Memory B cell (primary cell): ENCODE results near the gene ZNF488.

ENCODE experiments used
- ATAC-seq: fragments of 150-1000 bp; cut with Tn5 transposase; 2 replicates; pipeline ENCODE4 v1.10.0; 2021; ENCODE audit warnings: low read depth, mild to moderate bottlenecking, moderate library complexity
- DNase-seq, 2 donors: peaks; one replicate each; pipeline ENCODE4 v3.0.0; 2022; ENCODE audit warnings: low spot score in 2 of 2
- H3K27ac Mint-ChIP-seq: one replicate; pipeline ENCODE4 v1.8.0; 2022; ENCODE audit warnings: mild to moderate bottlenecking, moderate library complexity, mixed read lengths
- H3K27me3 Mint-ChIP-seq: one replicate; pipeline ENCODE4 v1.8.0; 2022; ENCODE audit warnings: mixed read lengths
- H3K36me3 Mint-ChIP-seq: one replicate; pipeline ENCODE4 v1.8.0; 2022; ENCODE audit warnings: mild to moderate bottlenecking, mixed read lengths
- H3K4me1 Mint-ChIP-seq: one replicate; pipeline ENCODE4 v1.8.0; 2022; ENCODE audit warnings: mixed read lengths
- H3K4me3 Mint-ChIP-seq: one replicate; pipeline ENCODE4 v1.8.0; 2022; ENCODE audit warnings: mild to moderate bottlenecking, moderate library complexity, mixed read lengths
- H3K9me3 Mint-ChIP-seq: one replicate; pipeline ENCODE4 v1.8.0; 2022; ENCODE audit warnings: mixed read lengths

ZNF488 gene

DNA sequence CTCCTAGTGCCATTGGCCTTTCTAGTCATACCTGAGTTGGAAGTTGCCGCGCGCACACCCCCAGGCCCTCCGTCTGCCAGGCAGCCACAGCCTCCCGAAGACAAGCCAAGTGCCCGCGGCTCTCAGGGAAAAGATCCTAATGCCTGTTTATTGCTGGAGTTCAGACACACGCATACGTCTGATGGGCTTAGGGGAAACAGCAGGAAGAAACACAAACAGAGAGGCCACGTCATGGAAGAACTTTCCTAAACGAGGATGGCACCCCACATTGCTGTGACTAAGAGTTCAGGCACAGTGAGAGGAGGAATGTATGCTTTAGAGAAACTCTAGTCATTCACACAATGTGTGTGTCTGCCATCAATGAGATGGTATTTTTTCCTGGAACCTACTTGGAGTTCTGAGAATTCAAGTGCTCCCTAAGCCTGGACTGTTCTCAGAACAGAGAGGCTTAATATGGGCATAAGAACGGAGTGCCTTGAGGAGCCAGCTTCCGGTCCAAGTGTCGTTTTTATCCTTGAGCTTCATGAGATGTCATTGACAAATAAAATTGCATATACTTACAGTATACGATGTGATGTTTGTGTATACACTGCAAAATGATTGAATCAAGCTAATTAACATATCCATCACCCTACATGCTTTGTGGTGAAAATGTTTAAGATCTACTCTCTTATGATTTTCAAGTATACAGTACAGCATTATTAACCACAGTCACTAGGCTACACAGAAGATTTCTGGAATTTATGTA, 47.5 kb downstream of the ZNF488 start:
- DNase-seq (no peak), ATAC-seq (no peak)
- H3K27ac Mint-ChIP-seq, result no peak overlapping the region
- H3K9me3 Mint-ChIP-seq, result no peaks in the 10 kb centered on the region
- no peaks in the 10 kb centered on the region for H3K36me3 Mint-ChIP-seq
- H3K4me1 Mint-ChIP-seq, result peaks cover 7% of the 10 kb centered on the region
- H3K4me3 Mint-ChIP-seq, result no peak overlapping the region
- H3K27me3 Mint-ChIP-seq, result peaks cover 18% of the 10 kb centered on the region

DNA sequence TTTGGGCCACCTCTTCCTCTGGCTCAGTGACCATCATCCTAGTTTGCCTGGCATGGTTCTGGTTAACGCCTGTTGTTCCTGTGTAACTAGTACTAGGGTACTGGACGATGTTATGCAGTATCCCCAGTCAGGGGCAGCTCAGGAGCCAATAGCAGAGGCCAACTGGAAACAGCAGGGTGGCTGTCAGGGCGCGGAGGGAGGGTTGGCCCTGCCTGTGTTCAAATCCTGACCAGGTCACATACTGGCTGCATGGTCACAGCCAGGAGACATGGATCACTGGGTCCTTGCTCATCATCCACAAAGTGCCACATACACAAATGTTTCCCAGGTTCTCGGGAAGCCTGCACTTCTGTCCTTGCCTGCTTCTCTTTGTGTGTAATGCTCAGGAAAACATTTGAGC, 48.2 kb downstream of the ZNF488 start:
- peaks cover 18% of the 10 kb centered on the region for H3K27me3 Mint-ChIP-seq
- ATAC-seq (no peak), DNase-seq (no peak)
- no peaks in the 10 kb centered on the region for H3K36me3 Mint-ChIP-seq
- no peak overlapping the region for H3K27ac Mint-ChIP-seq
- no peak overlapping the region for H3K4me3 Mint-ChIP-seq
- no peaks in the 10 kb centered on the region for H3K9me3 Mint-ChIP-seq
- peaks cover 7% of the 10 kb centered on the region for H3K4me1 Mint-ChIP-seq

DNA sequence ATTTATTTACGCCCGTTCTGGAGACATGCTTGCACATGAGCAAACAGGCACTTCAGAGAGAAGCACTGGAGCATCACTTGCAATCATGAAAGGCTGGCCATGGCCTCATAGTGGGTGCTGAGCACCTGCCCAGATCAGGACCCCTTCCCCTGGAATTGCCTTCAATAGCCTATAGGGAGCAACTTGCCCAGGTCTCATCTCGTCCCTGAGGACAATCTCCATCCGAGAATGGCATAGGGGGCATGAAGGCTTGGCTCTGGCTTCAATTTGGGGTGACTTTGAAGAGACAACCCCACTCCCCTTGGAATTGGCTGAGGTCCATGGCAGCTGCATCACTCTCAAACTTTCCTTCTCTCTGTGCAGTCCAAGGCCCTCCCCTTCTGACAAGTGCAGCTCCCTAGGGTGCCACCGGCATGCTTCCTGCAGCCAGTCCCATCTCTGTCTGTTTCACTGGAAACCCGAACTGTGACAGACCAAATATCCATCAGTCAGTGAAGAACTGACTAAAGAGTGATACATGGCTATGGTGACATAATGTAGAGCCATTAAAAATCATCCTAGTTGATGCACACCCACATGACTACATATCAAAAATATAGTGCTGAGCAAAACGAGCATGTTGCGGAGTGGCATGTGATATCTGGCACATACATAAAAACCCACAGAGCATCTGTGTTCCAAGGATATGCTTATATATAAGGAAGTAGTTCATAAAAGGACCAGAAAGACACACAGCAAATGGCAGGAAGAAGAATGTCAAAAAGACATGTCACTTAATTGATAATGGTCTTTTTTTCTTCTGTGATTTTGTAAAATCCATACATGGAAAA, 49.4 kb downstream of the ZNF488 start:
- ATAC-seq, result no peak
- Mint-ChIP-seq H3K27ac (no peak overlapping the region), H3K27me3 (peaks cover 12% of the 10 kb centered on the region), H3K9me3 (no peaks in the 10 kb centered on the region), H3K4me1 (no peaks in the 10 kb centered on the region), H3K36me3 (no peaks in the 10 kb centered on the region), H3K4me3 (no peak overlapping the region)
- no peak for DNase-seq

DNA sequence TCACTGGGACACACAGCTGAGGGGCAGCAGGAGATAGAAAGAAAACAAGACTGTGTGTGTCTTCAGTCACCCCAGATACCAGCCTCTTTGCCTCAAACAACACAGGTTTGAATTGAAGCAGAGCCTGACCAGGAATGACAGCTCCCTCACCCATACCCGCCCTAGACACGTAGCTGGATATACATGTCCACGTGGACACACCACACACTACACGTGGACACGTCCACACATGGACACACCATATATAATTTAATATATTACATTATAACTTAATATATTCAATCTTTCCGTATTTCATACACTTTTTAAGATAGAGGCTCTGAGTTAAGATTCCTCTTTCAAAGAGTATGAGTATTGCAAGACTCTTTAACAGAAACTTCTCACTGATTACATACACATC, 50.6 kb downstream of the ZNF488 start:
- no peak for ATAC-seq
- Mint-ChIP-seq H3K4me3 (no peak overlapping the region), H3K27me3 (peaks cover 10% of the 10 kb centered on the region), H3K4me1 (no peaks in the 10 kb centered on the region), H3K36me3 (no peaks in the 10 kb centered on the region), H3K27ac (no peak overlapping the region), H3K9me3 (peaks cover 2% of the 10 kb centered on the region)
- DNase-seq, result no peak

DNA sequence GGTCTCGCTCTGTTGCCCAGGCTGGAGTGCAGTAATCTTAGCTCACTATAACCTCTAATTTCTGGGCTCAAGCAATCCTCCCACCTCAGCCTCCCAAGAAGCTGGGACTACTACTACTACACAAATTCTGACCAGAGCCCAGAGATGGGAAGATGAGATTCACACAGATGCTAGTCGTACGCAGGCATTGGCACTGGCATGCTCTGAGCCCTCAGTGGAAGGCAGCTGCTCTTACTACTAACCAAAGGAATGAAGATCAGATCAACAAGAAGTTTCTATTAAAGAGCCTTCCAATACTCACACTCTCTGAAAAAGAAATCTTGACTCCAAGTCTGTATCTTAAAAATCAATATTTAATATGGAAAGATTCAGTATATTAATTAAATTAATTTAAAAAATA, 51.1 kb downstream of the ZNF488 start:
- Mint-ChIP-seq H3K4me1 (peaks cover 4% of the 10 kb centered on the region), H3K36me3 (no peaks in the 10 kb centered on the region), H3K27ac (no peak overlapping the region), H3K9me3 (peaks cover 8% of the 10 kb centered on the region), H3K4me3 (no peak overlapping the region), H3K27me3 (peaks cover 10% of the 10 kb centered on the region)
- no peak for ATAC-seq
- no peak for DNase-seq

DNA sequence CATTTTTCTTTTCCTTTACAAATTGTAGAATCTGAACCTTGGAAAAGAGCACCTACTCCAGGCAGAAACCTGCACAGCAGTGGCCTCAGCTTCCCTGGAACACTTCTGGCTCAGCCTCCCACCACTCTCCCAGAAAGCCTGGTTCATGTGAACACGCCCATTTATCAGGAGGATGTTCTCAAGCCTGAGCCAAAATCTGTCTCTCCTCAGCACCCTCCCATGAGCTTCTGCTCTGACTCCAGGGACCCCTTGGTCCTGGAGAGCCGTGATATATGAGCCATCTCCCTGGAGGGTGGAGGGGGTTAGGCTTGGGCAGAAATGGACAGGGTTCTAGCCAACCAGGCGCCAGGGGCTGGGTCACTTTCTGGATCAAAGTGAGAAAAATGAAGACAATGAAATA, 51.7 kb downstream of the ZNF488 start:
- peaks cover 12% of the 10 kb centered on the region for H3K9me3 Mint-ChIP-seq
- H3K36me3 Mint-ChIP-seq, result no peaks in the 10 kb centered on the region
- ATAC-seq (no peak), DNase-seq (no peak)
- peaks cover 4% of the 10 kb centered on the region for H3K4me1 Mint-ChIP-seq
- no peak overlapping the region for H3K27ac Mint-ChIP-seq
- H3K4me3 Mint-ChIP-seq, result no peak overlapping the region
- peaks cover 10% of the 10 kb centered on the region for H3K27me3 Mint-ChIP-seq

DNA sequence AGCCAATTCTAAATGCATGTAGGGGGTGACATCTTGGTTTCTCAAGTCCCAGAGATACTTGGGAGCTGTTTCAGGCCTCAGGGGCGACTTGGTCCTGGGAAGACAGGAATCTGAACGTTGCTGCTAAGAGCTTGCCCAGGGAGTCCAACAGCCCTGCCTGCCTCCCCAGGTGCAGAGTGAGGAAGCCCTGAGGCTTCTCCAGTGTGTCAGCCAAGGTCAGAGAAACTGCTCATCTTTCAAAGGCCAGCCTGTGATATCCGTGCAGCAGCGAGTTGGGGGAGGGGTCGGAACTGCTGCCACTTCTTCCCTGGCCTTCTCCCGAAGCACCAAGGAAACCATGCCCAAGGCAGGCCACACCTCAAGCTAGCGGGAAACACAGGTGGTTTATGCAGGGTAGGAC, 52.1 kb downstream of the ZNF488 start:
- no peak for ATAC-seq
- H3K9me3 Mint-ChIP-seq, result peaks cover 12% of the 10 kb centered on the region
- no peak overlapping the region for H3K4me3 Mint-ChIP-seq
- no peaks in the 10 kb centered on the region for H3K36me3 Mint-ChIP-seq
- H3K4me1 Mint-ChIP-seq, result peaks cover 4% of the 10 kb centered on the region
- DNase-seq, result no peak
- H3K27ac Mint-ChIP-seq, result no peak overlapping the region
- H3K27me3 Mint-ChIP-seq, result peaks cover 10% of the 10 kb centered on the region

DNA sequence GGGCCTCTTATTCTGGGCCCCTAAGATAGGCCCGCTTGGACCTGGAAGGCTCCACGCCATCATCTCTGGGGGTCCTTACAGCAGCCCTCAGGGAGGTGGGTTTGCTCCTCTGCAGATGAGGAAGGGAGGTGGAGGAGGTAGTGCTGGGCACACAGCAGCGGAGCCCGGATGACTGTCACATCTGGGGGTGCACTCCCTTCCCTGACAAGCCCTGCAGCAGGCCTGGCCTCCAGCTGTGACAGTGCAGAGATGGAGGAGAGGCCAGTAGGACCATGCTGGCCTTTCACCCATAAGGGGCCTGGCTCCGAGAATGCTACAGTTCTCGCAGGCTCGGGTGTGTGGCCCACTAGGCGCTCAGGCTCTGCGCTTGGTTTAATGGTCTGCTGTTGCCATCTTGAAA, 52.6 kb downstream of the ZNF488 start:
- ATAC-seq (no peak), DNase-seq (no peak)
- Mint-ChIP-seq H3K27me3 (peaks cover 10% of the 10 kb centered on the region), H3K36me3 (no peaks in the 10 kb centered on the region), H3K9me3 (peaks cover 12% of the 10 kb centered on the region), H3K4me3 (no peak overlapping the region), H3K4me1 (peaks cover 4% of the 10 kb centered on the region), H3K27ac (no peak overlapping the region)

DNA sequence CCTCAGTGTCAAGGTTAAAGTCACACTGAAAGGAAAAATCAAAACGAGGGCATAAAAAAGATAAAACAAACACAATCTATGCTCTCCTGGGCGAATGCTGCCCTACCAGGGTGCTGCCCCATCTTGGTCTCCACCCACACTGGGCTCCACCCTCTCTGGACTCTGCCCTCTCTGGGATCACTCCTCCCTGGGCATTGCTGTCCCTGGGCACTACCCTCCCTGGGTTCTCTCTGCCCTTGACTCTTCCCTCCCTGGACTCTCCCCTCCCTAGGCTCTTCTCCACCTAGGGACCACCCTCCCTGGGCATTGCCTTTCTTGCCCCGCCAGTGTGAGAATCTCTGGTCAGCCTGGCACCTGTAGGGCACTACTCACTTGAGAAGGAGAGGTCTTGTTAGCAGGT, 53.3 kb downstream of the ZNF488 start:
- ATAC-seq (no peak), DNase-seq (no peak)
- Mint-ChIP-seq H3K4me3 (no peak overlapping the region), H3K4me1 (peaks cover 4% of the 10 kb centered on the region), H3K36me3 (no peaks in the 10 kb centered on the region), H3K27ac (no peak overlapping the region), H3K9me3 (peaks cover 12% of the 10 kb centered on the region), H3K27me3 (peaks cover 7% of the 10 kb centered on the region)

DNA sequence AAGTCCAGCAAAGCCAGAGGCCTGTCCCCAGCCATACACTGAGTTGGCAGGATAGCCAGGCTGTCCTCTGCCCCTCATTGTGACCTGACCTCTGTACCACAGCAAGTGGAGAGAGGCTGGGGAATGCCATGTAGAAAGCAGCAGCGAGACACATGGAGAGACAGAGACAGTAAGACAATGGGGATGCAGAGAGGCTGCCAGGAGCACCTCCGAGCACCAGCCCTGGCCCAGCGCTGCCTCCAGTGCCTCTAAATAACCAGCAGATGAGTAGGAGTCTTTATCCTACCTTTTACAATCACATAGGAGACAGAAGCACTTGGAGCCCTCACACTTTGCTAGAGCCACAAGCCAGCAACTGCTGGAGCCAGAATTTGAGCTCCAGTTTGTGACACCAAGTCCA, 53.7 kb downstream of the ZNF488 start:
- peaks cover 7% of the 10 kb centered on the region for H3K27me3 Mint-ChIP-seq
- DNase-seq, result no peak
- no peak for ATAC-seq
- H3K4me1 Mint-ChIP-seq, result peaks cover 4% of the 10 kb centered on the region
- H3K4me3 Mint-ChIP-seq, result no peak overlapping the region
- H3K9me3 Mint-ChIP-seq, result peaks cover 12% of the 10 kb centered on the region
- no peak overlapping the region for H3K27ac Mint-ChIP-seq
- no peaks in the 10 kb centered on the region for H3K36me3 Mint-ChIP-seq

DNA sequence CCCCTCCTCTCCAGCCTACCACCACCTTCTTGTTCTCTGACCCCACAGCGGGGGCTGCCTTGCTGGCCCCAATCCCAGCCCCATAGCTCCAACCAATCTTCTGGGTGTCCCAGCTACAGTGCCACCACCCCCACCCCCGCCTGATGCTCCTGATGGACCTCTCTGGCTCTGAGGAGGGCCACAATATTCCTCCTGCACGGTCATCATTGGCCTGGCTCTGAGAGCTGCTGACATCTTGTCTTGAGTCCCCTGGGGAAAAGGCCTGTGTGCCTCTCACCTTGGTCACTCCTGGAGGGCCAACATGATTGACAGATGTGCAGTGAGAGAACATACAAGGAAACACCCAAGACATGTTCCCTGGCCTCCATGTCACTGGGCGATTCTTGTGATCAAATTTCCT, 54.2 kb downstream of the ZNF488 start:
- H3K36me3 Mint-ChIP-seq, result no peaks in the 10 kb centered on the region
- no peak for DNase-seq
- peaks cover 12% of the 10 kb centered on the region for H3K9me3 Mint-ChIP-seq
- no peak for ATAC-seq
- peaks cover 4% of the 10 kb centered on the region for H3K4me1 Mint-ChIP-seq
- peaks cover 7% of the 10 kb centered on the region for H3K27me3 Mint-ChIP-seq
- H3K4me3 Mint-ChIP-seq, result no peak overlapping the region
- H3K27ac Mint-ChIP-seq, result no peak overlapping the region

DNA sequence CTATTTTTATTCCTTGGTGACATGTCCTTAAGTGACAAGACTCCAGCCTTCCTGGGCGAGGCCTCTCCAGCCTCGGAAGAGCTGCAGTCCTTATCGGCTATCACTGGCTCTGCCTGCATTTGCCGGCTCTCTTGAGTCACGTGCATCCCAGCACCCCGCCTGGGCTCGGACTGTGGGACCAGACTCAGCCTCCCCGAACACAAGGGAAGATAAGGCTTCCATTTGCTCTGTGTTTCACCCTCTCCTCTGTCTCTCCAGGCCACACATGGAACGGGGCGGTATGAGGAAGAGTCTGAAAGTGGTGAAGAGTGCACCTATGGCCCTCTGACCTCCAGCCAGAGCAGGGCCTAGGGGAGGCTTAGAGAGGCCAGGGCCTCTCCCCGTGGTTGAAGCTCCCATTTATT, 57.2 kb downstream of the ZNF488 start:
- ATAC-seq, result no peak
- H3K9me3 Mint-ChIP-seq, result peaks cover 12% of the 10 kb centered on the region
- no peak overlapping the region for H3K27ac Mint-ChIP-seq

DNA sequence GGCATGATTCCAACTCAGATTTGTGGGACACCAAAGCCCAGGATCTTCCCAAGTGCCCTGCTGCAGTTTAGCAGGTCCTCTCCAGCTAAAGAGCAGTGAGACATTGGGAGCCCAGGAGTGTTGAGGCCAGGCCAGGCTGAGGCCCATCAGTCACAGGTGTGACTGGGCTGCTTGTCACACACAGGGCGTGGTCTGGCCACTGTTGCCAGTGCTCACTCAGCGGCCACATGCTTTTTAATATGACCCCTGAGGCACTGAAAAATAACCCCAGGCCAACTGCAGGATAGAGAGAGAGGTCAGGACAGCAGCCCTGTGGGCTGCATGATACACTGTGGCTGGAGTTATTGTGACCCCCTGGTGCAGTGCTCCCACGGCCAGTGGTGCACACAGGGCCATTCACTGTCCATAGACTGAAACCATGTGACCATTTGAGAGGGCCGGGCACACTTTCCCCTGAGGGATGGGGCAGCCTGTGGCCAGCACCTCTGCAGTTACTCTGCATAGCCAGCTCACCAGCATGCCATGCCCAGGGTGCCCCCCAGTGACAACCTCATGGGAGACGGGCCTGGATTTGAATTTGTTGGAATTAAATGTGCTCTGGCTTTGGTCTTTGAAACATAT, 57.7 kb downstream of the ZNF488 start:
- Mint-ChIP-seq H3K27me3 (peaks cover 3% of the 10 kb centered on the region), H3K4me3 (no peak overlapping the region), H3K4me1 (peaks cover 4% of the 10 kb centered on the region), H3K9me3 (peaks cover 12% of the 10 kb centered on the region), H3K36me3 (no peaks in the 10 kb centered on the region), H3K27ac (no peak overlapping the region)
- no peak for ATAC-seq
- no peak for DNase-seq

More for the DNA sequence above, 57.2 kb downstream of the ZNF488 start:
- H3K36me3 Mint-ChIP-seq, result no peaks in the 10 kb centered on the region
- peaks cover 3% of the 10 kb centered on the region for H3K27me3 Mint-ChIP-seq
- H3K4me3 Mint-ChIP-seq, result no peak overlapping the region
- H3K4me1 Mint-ChIP-seq, result peaks cover 4% of the 10 kb centered on the region
- no peak for DNase-seq
